Measurements from ENCODE around the gene WFDC6. TPM values are rescaled to one million over a fixed set of nuclear protein-coding genes. Genes with fewer than 3 reads are reported as not detected.

The WFDC6 gene
- polyA plus RNA-seq, 1 donor from 2014 or later, result not detected

DNA sequence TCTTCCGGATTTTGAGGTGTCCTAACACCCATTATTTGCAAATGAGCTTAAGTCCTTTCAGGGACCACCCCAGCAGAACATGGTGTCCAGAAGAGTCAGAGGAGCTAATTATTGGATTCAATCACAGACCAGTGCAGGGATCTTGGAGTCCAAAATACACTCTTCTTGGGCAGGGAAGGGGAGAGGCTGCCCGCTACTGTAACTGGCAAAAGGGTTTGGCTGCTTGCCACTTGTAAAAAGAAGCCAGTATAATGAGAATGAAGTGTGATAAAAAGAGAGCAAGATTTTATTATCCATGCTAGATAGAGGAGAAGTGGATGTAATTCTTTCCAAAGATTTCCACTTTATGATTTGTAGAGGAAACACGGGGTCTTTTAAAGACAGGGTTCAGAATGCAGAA is 43.1 kb downstream of the WFDC6 start:
- Histone ChIP-seq H3K27me3 (ENCODE audit: insufficient read depth, low read depth, low read length) (no peaks in the 10 kb centered on the region), H3K9me2 (ENCODE audit: insufficient read depth, low read length) (no peaks in the 10 kb centered on the region), H4K20me1 (ENCODE audit: insufficient read depth) (no peaks in the 10 kb centered on the region), H3F3A (ENCODE audit: insufficient read depth, low read length, poor library complexity, severe bottlenecking) (no peaks in the 10 kb centered on the region), H3K4me2 (ENCODE audit: low read length) (no peak overlapping the region), H3K27ac (ENCODE audit: low read length) (no peak overlapping the region), H2AFZ (ENCODE audit: low read depth, low read length) (no peak overlapping the region), H3K9ac (ENCODE audit: low read length) (no peak overlapping the region), H3K9me3 (ENCODE audit: low read length) (no peaks in the 10 kb centered on the region), H3K36me3 (ENCODE audit: insufficient read depth, low read length) (no peaks in the 10 kb centered on the region), H3K4me3 (ENCODE audit: low read length) (no peak overlapping the region), H3K79me2 (replicated peaks; ENCODE audit: insufficient read depth, low read length) (no peaks in the 10 kb centered on the region)
- TF ChIP-seq EP300 (conservative IDR thresholded peaks at IDR 0.05; ENCODE audit: poor library complexity, severe bottlenecking), result no peak
- no peak for TF ChIP-seq RAD21 (conservative IDR thresholded peaks at IDR 0.05)
- TF ChIP-seq MXI1 (conservative IDR thresholded peaks at IDR 0.05; ENCODE audit: poor library complexity, severe bottlenecking), result no peak

DNA sequence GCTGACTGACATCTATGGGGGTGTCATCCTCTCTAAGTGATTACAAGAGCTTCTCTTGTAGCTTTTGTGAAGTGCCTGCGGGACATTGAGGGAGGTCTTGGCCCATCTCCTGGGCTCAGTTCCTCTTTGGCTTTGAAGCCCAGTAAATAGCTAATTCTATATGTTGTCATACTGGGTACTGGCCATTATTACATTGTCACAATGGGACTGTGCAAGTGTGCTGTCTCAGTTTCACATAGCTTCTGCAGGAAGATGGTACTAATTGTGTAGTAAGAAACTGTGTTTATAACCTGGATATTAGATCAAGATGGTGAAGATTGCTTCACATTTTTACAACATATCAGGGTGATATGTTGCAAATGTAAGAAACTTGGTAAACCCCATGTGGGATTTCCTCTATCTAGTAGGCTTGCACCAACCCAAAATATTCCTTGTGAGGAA is 43.8 kb downstream of the WFDC6 start:
- Histone ChIP-seq H3K27ac (ENCODE audit: low read length) (no peak overlapping the region), H3K9ac (ENCODE audit: low read length) (no peak overlapping the region), H2AFZ (ENCODE audit: low read depth, low read length) (no peak overlapping the region), H3K27me3 (ENCODE audit: insufficient read depth, low read depth, low read length) (no peaks in the 10 kb centered on the region), H3K9me2 (ENCODE audit: insufficient read depth, low read length) (no peaks in the 10 kb centered on the region), H3K79me2 (replicated peaks; ENCODE audit: insufficient read depth, low read length) (no peaks in the 10 kb centered on the region), H3K4me3 (ENCODE audit: low read length) (no peak overlapping the region), H3K36me3 (ENCODE audit: insufficient read depth, low read length) (no peaks in the 10 kb centered on the region), H4K20me1 (ENCODE audit: insufficient read depth) (no peaks in the 10 kb centered on the region), H3F3A (ENCODE audit: insufficient read depth, low read length, poor library complexity, severe bottlenecking) (no peaks in the 10 kb centered on the region), H3K4me2 (ENCODE audit: low read length) (no peak overlapping the region), H3K9me3 (ENCODE audit: low read length) (no peaks in the 10 kb centered on the region)
- no peak for TF ChIP-seq EP300 (conservative IDR thresholded peaks at IDR 0.05; ENCODE audit: poor library complexity, severe bottlenecking)

DNA sequence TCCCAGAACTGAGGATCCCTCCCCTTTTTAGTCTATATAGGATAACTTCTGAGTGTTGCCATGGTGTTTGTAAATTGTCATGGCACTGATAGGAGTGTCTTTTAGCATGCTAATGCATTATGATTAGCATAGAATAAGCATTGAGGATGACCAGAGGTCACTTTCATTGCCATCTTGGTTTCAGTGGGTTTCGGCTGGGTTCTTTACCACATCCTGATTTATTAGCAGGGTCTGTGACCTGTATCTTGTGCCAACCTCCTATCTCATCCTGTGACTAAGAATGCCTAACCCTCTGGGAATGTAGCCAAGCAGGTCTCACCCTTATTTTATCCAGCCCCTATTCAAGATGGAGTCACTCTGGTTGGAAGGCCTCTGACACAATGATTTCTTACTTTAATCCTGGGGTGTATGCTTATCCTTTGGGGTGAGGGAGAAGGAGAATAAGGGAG is 50.2 kb downstream of the WFDC6 start:
- no peak overlapping the region for H3K9ac ChIP-seq (ENCODE audit: low read length)
- no peaks in the 10 kb centered on the region for H3F3A ChIP-seq (ENCODE audit: insufficient read depth, low read length, poor library complexity, severe bottlenecking)
- no peaks in the 10 kb centered on the region for H3K9me2 ChIP-seq (ENCODE audit: insufficient read depth, low read length)
- no peaks in the 10 kb centered on the region for H3K9me3 ChIP-seq (ENCODE audit: low read length)
- H3K79me2 ChIP-seq (replicated peaks; ENCODE audit: insufficient read depth, low read length), result no peaks in the 10 kb centered on the region
- no peaks in the 10 kb centered on the region for H3K36me3 ChIP-seq (ENCODE audit: insufficient read depth, low read length)
- H3K4me2 ChIP-seq (ENCODE audit: low read length), result no peak overlapping the region
- no peaks in the 10 kb centered on the region for H3K27me3 ChIP-seq (ENCODE audit: insufficient read depth, low read depth, low read length)
- no peak overlapping the region for H3K4me3 ChIP-seq (ENCODE audit: low read length)
- no peak overlapping the region for H2AFZ ChIP-seq (ENCODE audit: low read depth, low read length)
- TF ChIP-seq RAD21 (conservative IDR thresholded peaks at IDR 0.05), result no peak
- H3K27ac ChIP-seq (ENCODE audit: low read length), result no peak overlapping the region
- H4K20me1 ChIP-seq (ENCODE audit: insufficient read depth), result no peaks in the 10 kb centered on the region

DNA sequence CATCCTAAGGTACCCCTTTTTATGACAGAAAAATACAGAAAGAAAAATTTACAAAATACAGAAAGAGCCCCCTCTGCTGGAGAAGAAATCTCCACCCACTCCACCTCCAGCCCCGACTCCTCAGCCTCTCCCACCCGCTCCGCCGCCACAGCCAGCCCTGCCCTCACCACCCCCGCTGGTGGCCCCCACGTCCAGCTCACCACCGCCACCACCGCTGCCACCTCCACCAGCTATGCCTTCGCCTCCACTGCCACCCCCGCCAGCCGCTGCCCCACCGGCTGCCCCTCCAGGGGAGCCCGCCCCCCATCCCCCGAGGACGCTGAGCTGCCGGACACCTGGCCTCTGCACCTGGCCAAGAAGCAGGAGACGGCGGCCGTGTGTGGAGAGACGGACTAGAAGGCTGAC is 52.0 kb downstream of the WFDC6 start:
- H3K36me3 ChIP-seq (ENCODE audit: insufficient read depth, low read length), result no peaks in the 10 kb centered on the region
- TF ChIP-seq MXI1 (conservative IDR thresholded peaks at IDR 0.05; ENCODE audit: poor library complexity, severe bottlenecking) (no peak), TAF1 (IDR thresholded peaks at IDR 0.05; ENCODE audit: low read depth) (no peak), POLR2AphosphoS5 (IDR thresholded peaks at IDR 0.05) (no peak), EP300 (conservative IDR thresholded peaks at IDR 0.05; ENCODE audit: poor library complexity, severe bottlenecking) (no peak), SMC3 (conservative IDR thresholded peaks at IDR 0.05; ENCODE audit: poor library complexity) (no peak), RAD21 (conservative IDR thresholded peaks at IDR 0.05) (no peak), EZH2 (IDR thresholded peaks at IDR 0.05; ENCODE audit: borderline replicate concordance, insufficient read depth, low read length, poor library complexity, severe bottlenecking) (no peak)
- TF ChIP-seq, protein P1, sequence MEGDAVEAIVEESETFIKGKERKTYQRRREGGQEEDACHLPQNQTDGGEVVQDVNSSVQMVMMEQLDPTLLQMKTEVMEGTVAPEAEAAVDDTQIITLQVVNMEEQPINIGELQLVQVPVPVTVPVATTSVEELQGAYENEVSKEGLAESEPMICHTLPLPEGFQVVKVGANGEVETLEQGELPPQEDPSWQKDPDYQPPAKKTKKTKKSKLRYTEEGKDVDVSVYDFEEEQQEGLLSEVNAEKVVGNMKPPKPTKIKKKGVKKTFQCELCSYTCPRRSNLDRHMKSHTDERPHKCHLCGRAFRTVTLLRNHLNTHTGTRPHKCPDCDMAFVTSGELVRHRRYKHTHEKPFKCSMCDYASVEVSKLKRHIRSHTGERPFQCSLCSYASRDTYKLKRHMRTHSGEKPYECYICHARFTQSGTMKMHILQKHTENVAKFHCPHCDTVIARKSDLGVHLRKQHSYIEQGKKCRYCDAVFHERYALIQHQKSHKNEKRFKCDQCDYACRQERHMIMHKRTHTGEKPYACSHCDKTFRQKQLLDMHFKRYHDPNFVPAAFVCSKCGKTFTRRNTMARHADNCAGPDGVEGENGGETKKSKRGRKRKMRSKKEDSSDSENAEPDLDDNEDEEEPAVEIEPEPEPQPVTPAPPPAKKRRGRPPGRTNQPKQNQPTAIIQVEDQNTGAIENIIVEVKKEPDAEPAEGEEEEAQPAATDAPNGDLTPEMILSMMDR (IDR thresholded peaks at IDR 0.05; ENCODE audit: poor library complexity, severe bottlenecking), result no peak
- TF ChIP-seq, protein P2, sequence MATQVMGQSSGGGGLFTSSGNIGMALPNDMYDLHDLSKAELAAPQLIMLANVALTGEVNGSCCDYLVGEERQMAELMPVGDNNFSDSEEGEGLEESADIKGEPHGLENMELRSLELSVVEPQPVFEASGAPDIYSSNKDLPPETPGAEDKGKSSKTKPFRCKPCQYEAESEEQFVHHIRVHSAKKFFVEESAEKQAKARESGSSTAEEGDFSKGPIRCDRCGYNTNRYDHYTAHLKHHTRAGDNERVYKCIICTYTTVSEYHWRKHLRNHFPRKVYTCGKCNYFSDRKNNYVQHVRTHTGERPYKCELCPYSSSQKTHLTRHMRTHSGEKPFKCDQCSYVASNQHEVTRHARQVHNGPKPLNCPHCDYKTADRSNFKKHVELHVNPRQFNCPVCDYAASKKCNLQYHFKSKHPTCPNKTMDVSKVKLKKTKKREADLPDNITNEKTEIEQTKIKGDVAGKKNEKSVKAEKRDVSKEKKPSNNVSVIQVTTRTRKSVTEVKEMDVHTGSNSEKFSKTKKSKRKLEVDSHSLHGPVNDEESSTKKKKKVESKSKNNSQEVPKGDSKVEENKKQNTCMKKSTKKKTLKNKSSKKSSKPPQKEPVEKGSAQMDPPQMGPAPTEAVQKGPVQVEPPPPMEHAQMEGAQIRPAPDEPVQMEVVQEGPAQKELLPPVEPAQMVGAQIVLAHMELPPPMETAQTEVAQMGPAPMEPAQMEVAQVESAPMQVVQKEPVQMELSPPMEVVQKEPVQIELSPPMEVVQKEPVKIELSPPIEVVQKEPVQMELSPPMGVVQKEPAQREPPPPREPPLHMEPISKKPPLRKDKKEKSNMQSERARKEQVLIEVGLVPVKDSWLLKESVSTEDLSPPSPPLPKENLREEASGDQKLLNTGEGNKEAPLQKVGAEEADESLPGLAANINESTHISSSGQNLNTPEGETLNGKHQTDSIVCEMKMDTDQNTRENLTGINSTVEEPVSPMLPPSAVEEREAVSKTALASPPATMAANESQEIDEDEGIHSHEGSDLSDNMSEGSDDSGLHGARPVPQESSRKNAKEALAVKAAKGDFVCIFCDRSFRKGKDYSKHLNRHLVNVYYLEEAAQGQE (IDR thresholded peaks at IDR 0.05; ENCODE audit: borderline replicate concordance), result no peak
- H3K27me3 ChIP-seq (ENCODE audit: insufficient read depth, low read depth, low read length), result no peaks in the 10 kb centered on the region
- H3K9me2 ChIP-seq (ENCODE audit: insufficient read depth, low read length), result no peaks in the 10 kb centered on the region
- no peak overlapping the region for H3K9ac ChIP-seq (ENCODE audit: low read length)
- H3K4me2 ChIP-seq (ENCODE audit: low read length), result no peak overlapping the region
- no peaks in the 10 kb centered on the region for H4K20me1 ChIP-seq (ENCODE audit: insufficient read depth)
- no peaks in the 10 kb centered on the region for H3K9me3 ChIP-seq (ENCODE audit: low read length)
- no peaks in the 10 kb centered on the region for H3F3A ChIP-seq (ENCODE audit: insufficient read depth, low read length, poor library complexity, severe bottlenecking)
- H2AFZ ChIP-seq (ENCODE audit: low read depth, low read length), result no peak overlapping the region
- no peak overlapping the region for H3K4me3 ChIP-seq (ENCODE audit: low read length)
- H3K27ac ChIP-seq (ENCODE audit: low read length), result no peak overlapping the region
- no peaks in the 10 kb centered on the region for H3K79me2 ChIP-seq (replicated peaks; ENCODE audit: insufficient read depth, low read length)
